ENCODE measurements around the gene CAMK4. TPM values are rescaled to one million over a fixed set of nuclear protein-coding genes. Genes with fewer than 3 reads are reported as not detected.

CAMK4 gene
- total and polyA plus RNA-seq, 3 donors from 2014 or later = 35.4 to 76.9 (median 60.3) TPM

GRCh38 chr5:111535879-111536549 is 311.8 kb downstream of the CAMK4 start:
- Histone ChIP-seq H3K4me1 (no peaks in the 10 kb centered on the region), H3K9me3 (no peaks in the 10 kb centered on the region), H3K4me3 (no peak overlapping the region), H3K27ac (no peak overlapping the region), H3K36me3 (ENCODE audit: low read depth, missing control alignments) (no peaks in the 10 kb centered on the region), H3K27me3 (no peaks in the 10 kb centered on the region)
- intact Hi-C loops (cut with DNase I; ENCODE audit: low total_unique reads) = no loop called here
- no peak for DNase-seq
- WGBS, 2 donors = 79 to 83% methylated on average over 1 of the region's 1 CpG
- TF ChIP-seq POLR2A (IDR thresholded peaks at IDR 0.05) (no peak), CTCF (IDR thresholded peaks at IDR 0.05) (no peak)

- Histone ChIP-seq H3K27me3 (no peaks in the 10 kb centered on the region), H3K4me1 (no peaks in the 10 kb centered on the region), H3K36me3 (ENCODE audit: low read depth, missing control alignments) (no peaks in the 10 kb centered on the region), H3K4me3 (no peak overlapping the region), H3K9me3 (no peaks in the 10 kb centered on the region), H3K27ac (no peak overlapping the region)
- intact Hi-C loops (cut with DNase I; ENCODE audit: low total_unique reads) = no loop called here
- 58 to 61% methylated on average over 1 of the region's 1 CpG for WGBS, 2 donors
- TF ChIP-seq POLR2A (IDR thresholded peaks at IDR 0.05) (no peak), CTCF (IDR thresholded peaks at IDR 0.05) (no peak)
- DNase-seq = no peak
Measured at GRCh38 chr5:111537141-111538024, 313.2 kb downstream of the CAMK4 start.

Other genes with a start within 250 kb of the CAMK4 start
- 1 to 10 TPM; 1.7 TPM for gene TSLP, start 152.7 kb upstream of the CAMK4 start, total RNA-seq
- gene TSLP, start 152.7 kb upstream of the CAMK4 start, polyA plus RNA-seq (ENCODE audit: insufficient read depth, low read depth, low replicate concordance) = 1.2 TPM
- gene WDR36, start 132.0 kb upstream of the CAMK4 start, total RNA-seq = 10 to 100 TPM; 18.0 to 23.9 TPM
- 11.6 TPM for gene WDR36, start 132.0 kb upstream of the CAMK4 start, polyA plus RNA-seq (ENCODE audit: insufficient read depth, low read depth, low replicate concordance)